Measurements from ENCODE around the gene RCSD1. TPM values are rescaled to one million over a fixed set of nuclear protein-coding genes. Genes with fewer than 3 reads are reported as not detected.

RCSD1 gene
- total and polyA plus RNA-seq, 2 donors (not counting 3 experiments of a cell fraction or from before 2014, with no cell fraction given): 0.08 to 1.00 TPM

GRCh38 chr1:167674156-167674555, 44.1 kb downstream of the RCSD1 start:
- H3K9me3 ChIP-seq (replicated peaks; ENCODE audit: control insufficient read depth, insufficient read depth, low read length): no peaks in the 10 kb centered on the region
- CTCF ChIA-PET: interaction anchor here (0.9 to 2.6 kb wide), 2 partner anchors 14 to 19 kb away, joined by 3 to 8 read pairs; no protein-coding TSS in a partner anchor
- no peak for TF ChIP-seq GATA2 (IDR thresholded peaks at IDR 0.05; ENCODE audit: insufficient read depth, insufficient read length, low read depth, low read length)
- TF ChIP-seq FOS (IDR thresholded peaks at IDR 0.05; ENCODE audit: borderline replicate concordance, insufficient read depth, low read length): no peak
- TF ChIP-seq POLR2A (IDR thresholded peaks at IDR 0.05; ENCODE audit: low read depth, low read length): no peak
- TF ChIP-seq MAX (IDR thresholded peaks at IDR 0.05; ENCODE audit: insufficient read depth, insufficient read length): no peak
- TF ChIP-seq EZH2 (IDR thresholded peaks at IDR 0.05; ENCODE audit: borderline replicate concordance, low read depth, low read length, severe bottlenecking): no peak
- no peak for TF ChIP-seq CTCF (IDR thresholded peaks at IDR 0.05; ENCODE audit: extremely low read depth in 1 of 2, insufficient read depth in 1 of 2, low read depth in 1 of 2, low read length in 2 of 2)
- no peak for TF ChIP-seq JUN (IDR thresholded peaks at IDR 0.05; ENCODE audit: borderline replicate concordance, insufficient read depth, insufficient read length, low read depth)
- TF ChIP-seq MYC (IDR thresholded peaks at IDR 0.05; ENCODE audit: low read depth, low read length): no peak
- no peak for TF ChIP-seq POLR2AphosphoS5 (IDR thresholded peaks at IDR 0.05; ENCODE audit: insufficient read depth, low read depth, low read length)
- H3K27ac ChIP-seq (ENCODE audit: insufficient read depth, low read depth, low read length): no peak overlapping the region
- no peaks in the 10 kb centered on the region for H3K79me2 ChIP-seq (ENCODE audit: control insufficient read depth, insufficient read depth, low read length)
- H3K36me3 ChIP-seq (ENCODE audit: control insufficient read depth in 2 of 2, extremely low read depth in 1 of 2, insufficient read depth in 2 of 2, low read length in 2 of 2): no peaks in the 10 kb centered on the region
- H3K9me1 ChIP-seq (replicated peaks; ENCODE audit: control insufficient read depth, extremely low read depth, insufficient read depth, low read length): no peaks in the 10 kb centered on the region
- intact Hi-C loops (cut with micrococcal nuclease): no loop called here
- BruUV-seq (replicated peaks): no TSS peak
- POLR2A ChIA-PET: no interaction called here
- no peak overlapping the region for H3K4me2 ChIP-seq (ENCODE audit: insufficient read depth, low read length)
- no peak overlapping the region for H2AFZ ChIP-seq (ENCODE audit: low read depth, low read length)
- peaks cover 5 to 7% of the 10 kb centered on the region in 2 experiments for H3K27me3 ChIP-seq (ENCODE audit: control insufficient read depth in 2 of 2, insufficient read depth in 2 of 2, low read length in 2 of 2)
- H4K20me1 ChIP-seq (replicated peaks; ENCODE audit: control insufficient read depth, extremely low read depth, insufficient read depth, low read length): no peaks in the 10 kb centered on the region
- H3K4me1 ChIP-seq (ENCODE audit: control insufficient read depth, extremely low read depth, insufficient read depth, low read length): no peaks in the 10 kb centered on the region
- no peak overlapping the region for H3K4me3 ChIP-seq (replicated peaks in 1 of 3; ENCODE audit: insufficient read depth in 1 of 3, low read depth in 1 of 3, low read length in 3 of 3)
- FAIRE-seq (no peak), DNase-seq (ENCODE audit: low read depth, low spot score) (no peak)
- H3K9ac ChIP-seq (replicated peaks; ENCODE audit: extremely low read depth, insufficient read depth, low read length): no peak overlapping the region
- dilution Hi-C loops (cut with MboI; ENCODE audit: extremely low pct_ligation_motif_present, low sequenced_read_pairs): no loop called here
